HTERT RPE-1 (cell line): Measurements from ENCODE around the gene EVX1.

Experiments used
- in situ Hi-C: fragments of 300-500 bp; cut with MboI; formaldehyde crosslinking; loops from 4 replicates; pipeline ENCODE4 v1.14.3; 2020; ENCODE audit warnings: low sequenced_read_pairs

EVX1 gene

DNA sequence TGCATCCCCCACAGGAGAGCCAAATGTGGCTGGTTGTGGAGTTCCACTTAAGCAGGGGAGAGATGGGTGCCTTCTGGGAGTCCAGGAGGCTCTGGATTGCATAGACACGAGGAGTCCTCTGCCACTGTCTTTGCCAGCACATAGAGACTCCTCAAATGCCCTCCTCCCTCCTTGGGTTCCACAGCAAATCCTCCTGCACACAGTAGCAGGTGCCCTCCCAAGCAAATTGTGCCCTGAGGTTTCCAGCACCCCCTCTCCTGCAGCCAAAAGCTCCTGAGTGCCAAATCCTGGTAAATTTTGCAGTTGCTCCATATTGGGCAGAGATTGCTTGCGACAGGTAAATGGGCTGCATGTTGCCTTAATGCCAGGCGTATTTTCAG lies 5.8 kb downstream of the EVX1 start:
- in situ Hi-C loops, result no loop called here

DNA sequence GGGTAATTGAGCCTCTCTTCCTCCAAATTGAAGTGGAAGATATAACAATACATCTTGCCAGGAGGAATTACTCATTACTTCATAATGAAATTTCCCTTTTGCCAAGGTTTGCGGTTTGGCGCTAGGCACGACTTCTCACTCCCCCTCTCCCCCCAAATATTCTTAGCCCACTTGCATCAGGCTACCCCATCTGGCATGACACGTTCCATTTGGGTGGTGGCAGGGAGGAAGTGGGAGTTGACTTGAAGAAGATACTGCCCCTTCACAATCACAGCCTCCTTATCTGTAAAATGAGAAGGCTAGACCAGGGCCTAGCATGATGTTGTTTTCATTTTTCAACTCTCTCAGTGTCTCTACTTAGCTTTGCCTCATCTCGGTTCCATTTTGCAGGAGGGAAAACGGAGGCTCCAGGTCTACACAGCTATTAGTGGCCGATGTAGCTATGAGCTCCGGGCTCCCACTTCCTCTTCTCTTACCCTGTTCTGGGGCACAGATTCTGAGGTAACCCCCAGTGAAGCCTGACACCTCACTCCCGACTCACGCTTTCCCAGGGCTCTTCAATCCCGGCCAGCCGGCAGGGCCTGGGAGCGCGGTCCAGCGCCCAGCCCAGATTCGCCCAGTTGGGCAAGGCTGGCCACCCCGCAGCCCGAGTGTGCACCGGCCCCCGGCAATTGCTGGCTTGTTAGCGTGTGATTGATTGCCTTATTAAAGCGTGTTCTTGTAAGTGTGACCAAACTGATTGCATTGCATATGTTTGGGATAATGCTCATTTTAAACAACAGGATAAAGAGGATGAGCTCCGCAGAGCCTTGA lies 6.5 kb downstream of the EVX1 start:
- in situ Hi-C loops, result no loop called here

GRCh38 chr7:27249724-27250556 lies 7.3 kb downstream of the EVX1 start:
- in situ Hi-C loops, result no loop called here

GRCh38 chr7:27250557-27251070 lies 8.0 kb downstream of the EVX1 start:
- in situ Hi-C loops, result no loop called here

GRCh38 chr7:27251136-27251651 lies 8.6 kb downstream of the EVX1 start:
- in situ Hi-C loops, result no loop called here

DNA sequence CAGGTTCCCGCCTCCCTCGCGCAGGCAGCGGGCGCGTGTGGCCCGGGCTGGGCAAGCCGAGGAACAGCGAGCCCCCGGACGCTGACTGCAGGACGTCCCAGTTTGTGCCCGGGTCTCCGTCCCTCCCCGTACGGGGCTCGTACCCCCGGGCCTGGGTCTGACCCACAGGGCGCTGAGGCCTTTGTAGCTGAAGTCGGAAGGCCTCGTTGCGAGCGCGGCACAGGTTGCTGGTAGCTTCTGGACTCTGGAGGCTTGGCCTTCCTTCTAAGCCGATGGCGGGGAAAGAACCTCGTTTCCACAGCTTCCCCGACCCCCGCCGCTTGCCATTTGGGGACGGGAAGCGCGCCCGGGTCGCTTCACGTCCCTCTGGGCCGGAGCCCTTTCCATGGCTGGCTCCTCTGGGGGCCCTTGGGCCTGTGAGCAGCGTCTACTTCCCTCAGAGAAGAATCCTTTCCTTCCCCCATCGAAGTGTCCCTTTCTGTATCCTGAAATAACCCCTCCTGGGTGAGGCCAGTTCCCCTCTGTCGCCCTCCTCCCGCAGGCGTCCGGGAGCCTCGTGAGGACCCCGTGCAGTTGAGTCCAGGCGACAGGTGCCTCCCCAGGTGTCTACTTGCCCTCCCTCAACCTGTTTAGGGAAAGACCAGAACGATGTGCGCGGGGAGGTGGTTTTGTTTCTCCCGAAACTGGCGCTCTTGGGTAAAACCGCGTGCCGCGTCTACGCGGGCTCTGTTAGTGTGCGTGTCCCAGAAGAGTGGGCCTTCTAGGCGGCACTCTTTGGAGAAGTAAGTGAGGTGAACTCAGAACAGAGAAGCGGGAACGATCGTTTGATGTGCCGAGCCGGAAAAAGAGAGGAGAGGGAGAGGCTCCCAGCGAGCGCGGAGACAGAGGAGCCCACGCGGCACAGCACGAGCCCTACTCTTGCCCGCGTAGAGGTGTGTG lies 9.3 kb downstream of the EVX1 start:
- in situ Hi-C loops, result no loop called here

DNA sequence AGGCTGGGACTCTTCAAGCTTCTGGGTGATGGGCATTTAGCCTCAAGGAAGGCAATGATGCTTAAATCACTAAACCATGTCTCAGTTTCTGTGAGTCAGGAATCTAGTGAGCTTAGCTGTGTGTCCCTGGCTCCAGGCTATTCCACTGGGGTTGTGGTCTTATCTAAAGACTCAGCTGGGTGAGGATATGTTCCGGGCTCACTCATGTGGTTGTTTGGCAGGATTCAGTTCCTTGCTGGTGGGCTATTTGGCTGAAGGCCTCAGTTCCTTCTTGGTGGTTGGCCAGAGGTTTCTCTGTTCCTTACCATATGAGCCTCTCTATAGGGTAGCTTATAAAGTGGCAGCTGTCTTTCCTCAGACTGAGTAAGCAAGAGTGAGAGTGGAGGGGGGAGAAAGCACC lies 12.0 kb downstream of the EVX1 start:
- in situ Hi-C loops, result no loop called here

GRCh38 chr7:27260211-27260610 lies 17.6 kb downstream of the EVX1 start:
- in situ Hi-C loops, result no loop called here

- in situ Hi-C loops, result no loop called here
Observed at GRCh38 chr7:27262121-27262520, 19.5 kb downstream of the EVX1 start.

DNA sequence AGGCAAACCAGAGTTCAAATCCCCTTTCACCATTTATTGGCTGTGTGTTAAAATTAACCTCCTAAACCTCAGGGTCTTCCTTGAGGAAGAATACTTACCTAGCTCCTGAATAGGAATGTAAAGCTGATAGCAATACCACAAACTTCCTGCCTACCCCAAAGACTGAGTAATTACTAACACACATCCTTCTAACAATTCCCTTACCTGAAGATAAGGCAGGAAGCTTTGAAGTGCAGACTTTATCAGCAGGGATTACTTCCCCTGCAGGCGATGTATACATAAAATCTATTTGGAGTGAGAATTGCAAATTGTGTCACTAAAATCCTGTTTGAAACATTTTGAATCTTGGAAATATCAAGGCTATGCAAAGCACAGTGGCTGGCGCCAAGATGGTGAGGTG lies 21.2 kb downstream of the EVX1 start:
- in situ Hi-C loops, result no loop called here

DNA sequence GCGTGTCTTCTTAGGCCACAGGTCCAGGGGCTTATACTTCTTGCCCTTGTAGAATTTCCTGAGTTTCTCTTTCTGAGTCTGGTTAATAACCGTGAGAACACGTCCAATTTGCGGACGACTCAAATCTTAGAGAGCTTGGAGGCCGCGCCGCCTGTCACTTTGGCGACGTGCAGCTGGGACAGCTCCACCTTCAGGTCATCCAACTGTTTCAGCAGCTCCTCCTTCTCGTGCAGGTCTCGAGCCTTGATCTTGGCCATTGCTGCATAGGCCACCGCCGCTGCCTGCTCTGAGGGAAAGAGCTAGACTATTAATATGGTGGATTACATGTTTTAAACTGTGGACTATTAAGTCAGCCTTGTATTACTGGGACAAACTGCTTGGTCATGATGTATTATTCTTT lies 26.9 kb downstream of the EVX1 start:
- in situ Hi-C loops, result no loop called here

- in situ Hi-C loops, result no loop called here
Observed at GRCh38 chr7:27271384-27271783, 28.8 kb downstream of the EVX1 start.

DNA sequence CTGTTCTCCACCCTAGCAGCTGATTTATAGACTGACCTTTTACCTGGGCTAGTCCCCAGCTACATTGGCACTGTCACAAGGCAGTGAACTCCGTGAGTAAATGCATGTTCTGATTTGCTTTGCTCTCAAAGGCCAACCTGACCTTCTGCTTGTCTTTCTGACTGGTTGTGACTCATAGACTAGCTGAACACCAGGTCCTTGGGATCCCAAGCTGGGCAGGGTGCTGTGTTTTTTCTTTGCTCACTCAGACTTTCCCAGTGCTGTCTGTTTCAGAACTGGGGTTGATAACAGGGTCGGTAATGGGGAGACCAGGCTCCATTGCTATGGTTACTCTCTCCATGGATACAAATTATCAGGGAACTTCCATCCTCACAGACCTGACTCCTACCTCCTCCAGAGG lies 35.0 kb downstream of the EVX1 start:
- in situ Hi-C loops, result no loop called here

- in situ Hi-C loops, result no loop called here
Observed at GRCh38 chr7:27283558-27283957, 41.0 kb downstream of the EVX1 start.

GRCh38 chr7:27295236-27295635 lies 52.6 kb downstream of the EVX1 start:
- in situ Hi-C loops, result no loop called here

GRCh38 chr7:27297356-27297755 lies 54.8 kb downstream of the EVX1 start:
- in situ Hi-C loops, result no loop called here
